ENCODE data around the gene NECTIN2. TPM values are rescaled to one million over a fixed set of nuclear protein-coding genes. Genes with fewer than 3 reads are reported as not detected.

NECTIN2 gene
- total and polyA plus RNA-seq, 4 donors: 76.9 to 117 (median 94.0) TPM

GRCh38 chr19:44927746-44928145 lies 81.6 kb downstream of the NECTIN2 start:
- peak; percentile 34 to 79 (median 68) for DNase-seq

GRCh38 chr19:44930088-44930487 lies 84.0 kb downstream of the NECTIN2 start:
- Histone ChIP-seq H3K27ac (ENCODE audit: low read depth in 1 of 2, low read length in 1 of 2) (no peak overlapping the region), H3K36me3 (ENCODE audit: control insufficient read depth in 4 of 4, insufficient read depth in 4 of 4, low read length in 4 of 4) (no peaks in the 10 kb centered on the region), H3K9me3 (ENCODE audit: control insufficient read depth in 4 of 4, insufficient read depth in 3 of 4, low read length in 3 of 4) (no peaks in the 10 kb centered on the region), H3K27me3 (ENCODE audit: control insufficient read depth in 3 of 3, insufficient read depth in 3 of 3, low read length in 2 of 3) (no peaks in the 10 kb centered on the region), H3K4me1 (ENCODE audit: control insufficient read depth in 5 of 5, insufficient read depth in 5 of 5, low read length in 5 of 5) (peaks cover 0 to 27% (median 7%) of the 10 kb centered on the region in 5 donors), H3K9ac (ENCODE audit: insufficient read depth in 1 of 2, low read length in 2 of 2) (no peak overlapping the region), H3K4me3 (no peak overlapping the region)
- ATAC-seq (ENCODE audit: insufficient read depth, low FRiP score) (no peak), DNase-seq (no peak)
- no peak for TF ChIP-seq CTCF (IDR thresholded peaks at IDR 0.05; ENCODE audit: control extremely low read depth, extremely low read depth)
- 86 to 91% methylated on average over 7 of the region's 7 CpGs for WGBS, 2 donors

More at GRCh38 chr19:44927746-44928145, 81.6 kb downstream of the NECTIN2 start:
- Histone ChIP-seq H3K27ac (ENCODE audit: low read depth in 1 of 2, low read length in 1 of 2) (no peak overlapping the region), H3K9me3 (ENCODE audit: control insufficient read depth in 4 of 4, insufficient read depth in 3 of 4, low read length in 3 of 4) (no peaks in the 10 kb centered on the region), H3K4me3 (no peak overlapping the region), H3K27me3 (ENCODE audit: control insufficient read depth in 3 of 3, insufficient read depth in 3 of 3, low read length in 2 of 3) (no peaks in the 10 kb centered on the region), H3K36me3 (ENCODE audit: control insufficient read depth in 4 of 4, insufficient read depth in 4 of 4, low read length in 4 of 4) (no peaks in the 10 kb centered on the region), H3K9ac (ENCODE audit: insufficient read depth in 1 of 2, low read length in 2 of 2) (no peak overlapping the region), H3K4me1 (ENCODE audit: control insufficient read depth in 5 of 5, insufficient read depth in 5 of 5, low read length in 5 of 5) (peaks cover 0 to 40% (median 14%) of the 10 kb centered on the region in 5 donors)
- WGBS, 2 donors: 40 to 45% methylated on average over 5 of the region's 5 CpGs
- ATAC-seq (ENCODE audit: insufficient read depth, low FRiP score): no peak
- no peak for TF ChIP-seq CTCF (IDR thresholded peaks at IDR 0.05; ENCODE audit: control extremely low read depth, extremely low read depth)

- Histone ChIP-seq H3K4me1 (ENCODE audit: control insufficient read depth in 5 of 5, insufficient read depth in 5 of 5, low read length in 5 of 5) (peaks cover 0 to 14% (median 3%) of the 10 kb centered on the region in 5 donors), H3K27ac (ENCODE audit: low read depth in 1 of 2, low read length in 1 of 2) (no peak overlapping the region), H3K9ac (ENCODE audit: insufficient read depth in 1 of 2, low read length in 2 of 2) (no peak overlapping the region), H3K36me3 (ENCODE audit: control insufficient read depth in 4 of 4, insufficient read depth in 4 of 4, low read length in 4 of 4) (no peaks in the 10 kb centered on the region), H3K27me3 (ENCODE audit: control insufficient read depth in 3 of 3, insufficient read depth in 3 of 3, low read length in 2 of 3) (no peaks in the 10 kb centered on the region), H3K4me3 (no peak overlapping the region), H3K9me3 (ENCODE audit: control insufficient read depth in 4 of 4, insufficient read depth in 3 of 4, low read length in 3 of 4) (no peaks in the 10 kb centered on the region)
- no peak for DNase-seq
- no peak for TF ChIP-seq CTCF (IDR thresholded peaks at IDR 0.05; ENCODE audit: control extremely low read depth, extremely low read depth)
- ATAC-seq (ENCODE audit: insufficient read depth, low FRiP score): no peak
- 92 to 94% methylated on average over 4 of the region's 4 CpGs for WGBS, 2 donors
Measured at GRCh38 chr19:44931541-44931940, 85.4 kb downstream of the NECTIN2 start.

Other genes starting within 250 kb of the NECTIN2 start
- gene IGSF23, start 232.7 kb upstream of the NECTIN2 start, total RNA-seq: not detected
- gene IGSF23, start 232.7 kb upstream of the NECTIN2 start, polyA plus RNA-seq: not detected
- 10 to 100 TPM; 26.5 to 46.4 TPM for gene PVR, start 202.4 kb upstream of the NECTIN2 start, total RNA-seq
- gene PVR, start 202.4 kb upstream of the NECTIN2 start, polyA plus RNA-seq: 10 to 100 TPM; 26.4 to 51.6 TPM
- 1 to 10 TPM; 2.3 to 4.1 TPM for gene CEACAM19, start 174.8 kb upstream of the NECTIN2 start, total RNA-seq
- 1 to 10 TPM; 4.7 to 8.3 TPM for gene CEACAM19, start 174.8 kb upstream of the NECTIN2 start, polyA plus RNA-seq
- under 1 TPM in 1 of 2 donors, not detected in 1; 0.26 TPM for gene CEACAM16, start 147.1 kb upstream of the NECTIN2 start, total RNA-seq
- gene CEACAM16, start 147.1 kb upstream of the NECTIN2 start, polyA plus RNA-seq: not detected
- gene BCL3, start 97.6 kb upstream of the NECTIN2 start, total RNA-seq: 10 to 100 TPM; 17.6 to 63.8 TPM
- gene BCL3, start 97.6 kb upstream of the NECTIN2 start, polyA plus RNA-seq: 100 to 1,000 TPM in 1 of 2 donors, 10 to 100 TPM in 1; 63.7 to 233 TPM
- gene CBLC, start 68.4 kb upstream of the NECTIN2 start, total RNA-seq: 1 to 10 TPM; 4.8 to 5.5 TPM
- gene CBLC, start 68.4 kb upstream of the NECTIN2 start, polyA plus RNA-seq: 1 to 10 TPM; 4.0 to 5.3 TPM
- 100 to 1,000 TPM; 168 to 225 TPM for gene BCAM, start 37.2 kb upstream of the NECTIN2 start, total RNA-seq
- 100 to 1,000 TPM in 1 of 2 donors, 10 to 100 TPM in 1; 59.2 to 202 TPM for gene BCAM, start 37.2 kb upstream of the NECTIN2 start, polyA plus RNA-seq
- gene TOMM40, start 45.0 kb downstream of the NECTIN2 start, total RNA-seq: 10 to 100 TPM; 17.6 to 76.8 TPM
- 10 to 100 TPM; 55.0 to 69.4 TPM for gene TOMM40, start 45.0 kb downstream of the NECTIN2 start, polyA plus RNA-seq
- 100 to 1,000 TPM in 1 of 2 donors, 10 to 100 TPM in 1; 80.8 to 177 TPM for gene APOE, start 59.5 kb downstream of the NECTIN2 start, total RNA-seq
- 1,000 to 10,000 TPM in 1 of 2 donors, 100 to 1,000 TPM in 1; 235 to 1,011 TPM for gene APOE, start 59.5 kb downstream of the NECTIN2 start, polyA plus RNA-seq
- 100 to 1,000 TPM in 1 of 2 donors, 10 to 100 TPM in 1; 14.0 to 282 TPM for gene APOC1, start 68.3 kb downstream of the NECTIN2 start, total RNA-seq
- 1,000 to 10,000 TPM in 1 of 2 donors, 100 to 1,000 TPM in 1; 153 to 1,030 TPM for gene APOC1, start 68.3 kb downstream of the NECTIN2 start, polyA plus RNA-seq
- not detected for gene APOC4, start 95.9 kb downstream of the NECTIN2 start, total RNA-seq
- under 1 TPM in 1 of 2 donors, not detected in 1; 0.98 TPM for gene APOC4, start 95.9 kb downstream of the NECTIN2 start, polyA plus RNA-seq
- gene APOC2, start 99.8 kb downstream of the NECTIN2 start, total RNA-seq: 1 to 10 TPM; 1.8 to 8.0 TPM
- 10 to 100 TPM; 12.2 to 21.5 TPM for gene APOC2, start 99.8 kb downstream of the NECTIN2 start, polyA plus RNA-seq
- gene CLPTM1, start 109.1 kb downstream of the NECTIN2 start, total RNA-seq: 100 to 1,000 TPM in 1 of 2 donors, 10 to 100 TPM in 1; 35.9 to 130 TPM
- gene CLPTM1, start 109.1 kb downstream of the NECTIN2 start, polyA plus RNA-seq: 10 to 100 TPM; 82.5 to 88.0 TPM
- gene RELB, start 155.2 kb downstream of the NECTIN2 start, total RNA-seq: 10 to 100 TPM; 15.8 to 23.8 TPM
- gene RELB, start 155.2 kb downstream of the NECTIN2 start, polyA plus RNA-seq: 10 to 100 TPM in 1 of 2 donors, 1 to 10 TPM in 1; 9.4 to 65.9 TPM
- 10 to 100 TPM; 23.9 to 73.9 TPM for gene CLASRP, start 192.7 kb downstream of the NECTIN2 start, total RNA-seq
- gene CLASRP, start 192.7 kb downstream of the NECTIN2 start, polyA plus RNA-seq: 100 to 1,000 TPM in 1 of 2 donors, 10 to 100 TPM in 1; 41.2 to 107 TPM
- gene ZNF296, start 230.2 kb downstream of the NECTIN2 start, total RNA-seq: 1 to 10 TPM in 1 of 2 donors, under 1 TPM in 1; 0.43 to 3.8 TPM
- 1 to 10 TPM; 1.9 to 3.9 TPM for gene ZNF296, start 230.2 kb downstream of the NECTIN2 start, polyA plus RNA-seq
- gene GEMIN7, start 233.0 kb downstream of the NECTIN2 start, total RNA-seq: 10 to 100 TPM; 18.7 to 21.1 TPM
- 10 to 100 TPM; 24.3 to 29.0 TPM for gene GEMIN7, start 233.0 kb downstream of the NECTIN2 start, polyA plus RNA-seq
- gene PPP1R37, start 246.9 kb downstream of the NECTIN2 start, total RNA-seq: 10 to 100 TPM; 20.7 to 31.1 TPM
- 10 to 100 TPM; 19.2 to 39.7 TPM for gene PPP1R37, start 246.9 kb downstream of the NECTIN2 start, polyA plus RNA-seq